Activated CD8-positive, alpha-beta memory T cell treated with anti-CD3 and anti-CD28 coated beads for 36 hours (primary cell): ENCODE data around the gene PIP4K2C. TPM values are rescaled to one million over a fixed set of nuclear protein-coding genes. Genes with fewer than 3 reads are reported as not detected.

Experiments
- CTCF ChIA-PET: fragments of 350-600 bp; sonication (Branson Sonifier 250); formaldehyde crosslinking; loops from one replicate; lab custom pipeline; 2021; ENCODE audit warnings: antibody characterized with exemption; lab: Charles Lee
- POLR2A ChIA-PET: fragments of 350-600 bp; sonication (Branson Sonifier 250); formaldehyde crosslinking; loops from one replicate; lab custom pipeline; 2021; ENCODE audit warnings: antibody characterized with exemption; lab: Charles Lee
- total RNA-seq, 2 experiments: library from RNA; stranded (reverse); gene quantifications; one replicate each; pipeline ENCODE4 v1.2.3, GENCODE V29; 2021

Gene PIP4K2C
- 10 to 100 TPM; 22.3 to 24.4 TPM for total RNA-seq

DNA sequence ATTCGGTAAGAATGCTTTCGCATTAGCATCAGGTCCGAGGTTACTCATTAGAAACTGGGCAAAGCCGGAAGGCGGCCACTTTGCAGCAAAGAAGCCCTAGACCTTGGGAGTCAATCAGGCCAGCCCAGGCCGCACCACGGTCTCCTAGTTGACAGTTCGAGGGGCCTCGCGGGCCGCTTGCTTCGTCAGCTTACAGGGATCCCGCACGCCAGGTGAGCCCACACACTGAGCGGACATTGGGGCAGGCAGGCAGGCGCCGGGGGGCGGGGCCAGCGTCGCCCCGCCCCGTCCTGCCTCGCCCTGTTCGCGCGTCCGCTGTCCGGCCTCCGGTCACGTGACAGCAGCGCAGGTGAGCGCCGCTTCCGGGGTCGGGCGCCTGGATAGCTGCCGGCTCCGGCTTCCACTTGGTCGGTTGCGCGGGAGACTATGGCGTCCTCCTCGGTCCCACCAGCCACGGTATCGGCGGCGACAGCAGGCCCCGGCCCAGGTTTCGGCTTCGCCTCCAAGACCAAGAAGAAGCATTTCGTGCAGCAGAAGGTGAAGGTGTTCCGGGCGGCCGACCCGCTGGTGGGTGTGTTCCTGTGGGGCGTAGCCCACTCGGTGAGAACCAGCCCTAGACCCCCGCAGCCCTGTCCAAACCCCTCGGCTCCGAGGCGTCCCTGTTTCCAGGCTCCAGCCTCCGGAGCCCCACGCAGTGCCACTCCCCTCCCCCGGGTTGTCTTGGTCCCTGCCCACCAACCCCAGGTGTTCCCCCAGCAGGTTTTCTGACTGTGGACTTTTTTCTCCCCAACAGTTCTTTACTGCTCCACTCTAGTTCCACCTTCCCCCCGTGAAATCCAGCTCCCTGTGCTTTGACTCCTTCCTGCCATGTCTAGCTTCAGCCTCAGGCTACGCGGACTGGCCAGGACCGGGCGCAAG is at the start of gene PIP4K2C:
PIP4K2C (plus strand) TSS at position 329 of the 918 bp plus-strand sequence; CDS start at position 427, 98 bp downstream.
- ChIA-PET CTCF (interaction anchor here (0.9 to 3.8 kb wide), 4 partner anchors 7 to 42 kb away, joined by 3 to 30 read pairs (median 8); partner anchors contain the start of gene B4GALNT1), POLR2A (interaction anchor here (0.5 to 1.0 kb wide), 2 partner anchors 44 to 66 kb away, joined by 3 read pairs; no protein-coding TSS in a partner anchor)

- POLR2A ChIA-PET: no interaction called here
- CTCF ChIA-PET: no interaction called here
Measured at GRCh38 chr12:57541717-57542116, 49.3 kb upstream of the PIP4K2C start.

GRCh38 chr12:57543581-57543980 is 47.4 kb upstream of the PIP4K2C start:
- CTCF ChIA-PET: no interaction called here
- POLR2A ChIA-PET: no interaction called here

DNA sequence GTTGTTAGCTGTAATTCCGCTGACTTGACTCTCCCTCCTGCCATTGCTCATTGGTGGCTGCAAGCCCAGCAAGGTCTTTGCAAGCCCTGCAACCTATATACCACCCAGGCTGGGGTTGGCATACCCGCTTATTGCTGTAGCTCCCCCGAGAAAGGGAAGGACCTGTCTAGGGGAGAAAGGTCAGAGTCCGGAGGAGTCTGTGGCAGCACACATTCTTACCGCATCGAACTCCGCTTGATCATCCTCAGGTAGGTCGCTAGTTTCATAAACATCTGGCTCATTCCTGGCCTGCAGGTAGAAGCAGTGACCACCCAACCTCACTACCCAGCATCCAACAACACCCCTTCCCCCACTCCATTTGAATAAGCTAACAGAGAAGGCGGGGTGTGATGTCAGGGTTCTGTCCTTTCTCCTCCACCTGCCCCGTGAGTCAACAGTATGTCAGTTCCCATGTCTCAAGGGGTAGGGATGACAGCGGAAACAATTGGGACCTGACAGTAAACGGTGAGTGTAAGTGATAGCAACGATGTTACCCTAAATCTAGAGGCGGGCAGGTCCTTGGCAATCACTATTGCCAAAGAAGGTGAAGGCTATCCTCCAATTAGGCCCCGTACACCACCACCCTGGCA is 45.1 kb upstream of the PIP4K2C start:
- ChIA-PET CTCF (interaction anchor here (0.7 to 1.3 kb wide), 3 partner anchors 11 to 114 kb away, joined by 3 to 4 read pairs (median 4); partner anchors contain the start of gene GLI1), POLR2A (interaction anchor here (1.0 to 1.6 kb wide), 2 partner anchors 29 to 199 kb away, joined by 3 to 4 read pairs; partner anchors contain the start of gene TSPAN31)

GRCh38 chr12:57546438-57547287 is 44.3 kb upstream of the PIP4K2C start, which contains the start of gene DCTN2:
DCTN2 (minus strand) TSS chr12:57547192; CDS start chr12:57547063, 129 bp downstream.
- ChIA-PET CTCF (interaction anchor here (0.6 to 1.3 kb wide), 3 partner anchors 11 to 87 kb away, joined by 3 to 4 read pairs (median 3); partner anchors contain the start of gene GLI1), POLR2A (interaction anchor here (0.6 to 1.6 kb wide), 5 partner anchors 22 to 434 kb away, joined by 3 to 6 read pairs (median 3); partner anchors contain the start of genes DDIT3 and TSPAN31)

GRCh38 chr12:57547288-57548012 is 43.5 kb upstream of the PIP4K2C start:
- POLR2A ChIA-PET: interaction anchor here (0.6 to 1.6 kb wide), 5 partner anchors 23 to 435 kb away, joined by 3 to 6 read pairs (median 3); partner anchors contain the start of genes DDIT3 and TSPAN31
- CTCF ChIA-PET: interaction anchor here (0.6 kb wide), 1 partner anchor 36 kb away, joined by 3 read pairs; no protein-coding TSS in a partner anchor

DNA sequence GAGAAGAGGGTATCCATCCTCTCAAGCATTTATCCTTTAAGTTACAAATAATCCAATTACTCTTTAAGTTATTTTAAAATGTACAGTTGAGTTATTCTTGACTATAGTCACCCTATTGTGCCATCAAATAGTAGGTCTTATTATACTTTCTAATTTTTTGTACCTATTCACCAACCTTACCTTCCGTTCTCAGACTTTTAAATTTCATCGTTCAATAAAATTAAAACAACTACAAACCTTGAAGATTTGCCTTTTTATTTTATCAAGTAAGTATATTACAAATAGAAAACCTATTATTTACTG is 43.0 kb upstream of the PIP4K2C start:
- POLR2A ChIA-PET: no interaction called here

GRCh38 chr12:57548488-57548887 is 42.5 kb upstream of the PIP4K2C start:
- POLR2A ChIA-PET: no interaction called here
- CTCF ChIA-PET: no interaction called here

More for the DNA sequence above, 43.0 kb upstream of the PIP4K2C start:
- CTCF ChIA-PET: no interaction called here

- POLR2A ChIA-PET: no interaction called here
- CTCF ChIA-PET: interaction anchor here (0.7 kb wide), 1 partner anchor 207 kb away, joined by 3 read pairs; no protein-coding TSS in a partner anchor
Measured at GRCh38 chr12:57549203-57549908, 41.6 kb upstream of the PIP4K2C start.

GRCh38 chr12:57549909-57550640 is 40.9 kb upstream of the PIP4K2C start, which contains the start of gene KIF5A:
KIF5A (plus strand) TSS chr12:57550044; CDS start chr12:57550272, 228 bp downstream.
- ChIA-PET POLR2A (no interaction called here), CTCF (no interaction called here)

- ChIA-PET CTCF (no interaction called here), POLR2A (no interaction called here)
Measured at GRCh38 chr12:57550641-57551549, 40.1 kb upstream of the PIP4K2C start.

DNA sequence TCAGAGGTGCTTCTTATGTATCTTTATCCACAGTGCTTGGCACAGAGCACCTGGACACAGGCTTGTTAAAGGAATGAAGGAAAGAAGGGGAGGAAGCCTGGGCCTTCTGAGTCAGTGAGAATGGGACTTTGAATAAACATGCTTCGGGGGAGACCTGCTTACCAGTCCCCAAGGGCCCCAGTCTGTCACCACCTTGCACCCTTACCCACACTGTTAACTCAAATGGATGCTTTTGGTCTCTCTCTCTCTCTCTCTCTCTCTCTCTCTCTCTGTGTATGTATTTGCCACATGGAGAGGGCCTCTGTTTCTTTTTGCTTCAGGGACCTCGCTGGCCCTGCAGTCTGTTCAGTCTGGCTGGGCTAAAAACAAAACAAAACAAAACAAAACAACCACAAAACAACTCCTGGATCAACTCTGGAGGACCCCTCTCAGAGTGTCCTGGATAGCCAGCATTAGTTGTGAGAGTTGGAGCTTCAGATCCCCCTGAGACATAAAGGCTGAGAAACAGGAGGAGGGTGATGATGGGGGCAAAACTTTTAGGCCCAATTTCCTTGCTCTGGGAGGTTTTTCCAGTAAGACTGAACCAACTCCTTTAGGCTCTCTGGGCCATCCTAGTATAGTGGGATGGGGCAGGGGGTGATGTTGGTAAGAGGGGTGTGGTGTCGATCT is 39.2 kb upstream of the PIP4K2C start:
- POLR2A ChIA-PET: no interaction called here

GRCh38 chr12:57552306-57552651 is 38.7 kb upstream of the PIP4K2C start:
- CTCF ChIA-PET: interaction anchor here (1.3 kb wide), 1 partner anchor 70 kb away, joined by 3 read pairs; no protein-coding TSS in a partner anchor

More for the DNA sequence above, 39.2 kb upstream of the PIP4K2C start:
- CTCF ChIA-PET: no interaction called here

GRCh38 chr12:57552835-57553313 is 38.1 kb upstream of the PIP4K2C start:
- ChIA-PET CTCF (interaction anchor here (1.3 kb wide), 1 partner anchor 69 kb away, joined by 3 read pairs; no protein-coding TSS in a partner anchor), POLR2A (no interaction called here)

More at GRCh38 chr12:57552306-57552651, 38.7 kb upstream of the PIP4K2C start:
- POLR2A ChIA-PET: no interaction called here
